PC-9 (cell line): ENCODE results near the gene DIP2C. TPM values are rescaled to one million over a fixed set of nuclear protein-coding genes. Genes with fewer than 3 reads are reported as not detected.
"Not testable (repeated sequence)": the region's sequence is repeated elsewhere in the genome, so short reads cannot be mapped to it uniquely, and the experiment has no call there.

Source experiments
- BruUV-seq: library from RNA; stranded (reverse); fragments of 400-500 nt; replicated peaks from 2 replicates; lab custom pipeline; 2021; lab: Mats Ljungman, UMichigan
- CTCF ChIA-PET: fragments of 300-600 bp; sonication (Branson Sonifier 250); formaldehyde crosslinking; loops from one replicate; lab custom pipeline; 2022; ENCODE audit warnings: antibody characterized with exemption; lab: Charles Lee
- POLR2A ChIA-PET: fragments of 300-600 bp; sonication (Branson Sonifier 250); formaldehyde crosslinking; loops from one replicate; lab custom pipeline; 2022; ENCODE audit warnings: antibody characterized with exemption; ENCODE audit not compliant: unreplicated experiment; lab: Charles Lee
- DNase-seq, 2 experiments: peaks; one replicate each; pipeline versions ENCODE4 v3.0.0 to v3.0.0-alpha.2; 2015 to 2022; ENCODE audit warnings: mixed read lengths in 1 of 2
- H2AFZ ChIP-seq: fragments of 200-600 bp; sonication (generic); 2 replicates; pipeline ENCODE4 v1.8.1; 2017; ENCODE audit warnings: antibody characterized with exemption
- H3F3A ChIP-seq: fragments of 200-600 bp; sonication (generic); 2 replicates; pipeline ENCODE4 v1.8.1; 2017; ENCODE audit warnings: antibody characterized with exemption, mild to moderate bottlenecking, low read depth; ENCODE audit not compliant: insufficient read depth
- H3K27ac ChIP-seq: fragments of 200-600 bp; sonication (generic); 2 replicates; pipeline ENCODE4 v1.6.1; 2016; ENCODE audit warnings: mixed run types
- H3K27me3 ChIP-seq: fragments of 200-600 bp; sonication (generic); 2 replicates; pipeline ENCODE4 v1.6.1; 2016; ENCODE audit warnings: low read depth, mixed run types; ENCODE audit not compliant: insufficient read depth
- H3K36me3 ChIP-seq: fragments of 200-600 bp; sonication (generic); 2 replicates; pipeline ENCODE4 v1.6.1; 2016; ENCODE audit warnings: low read depth, mixed run types
- H3K4me1 ChIP-seq: fragments of 200-600 bp; sonication (generic); replicated peaks from 2 replicates; pipeline ENCODE4 v1.6.1; 2016; ENCODE audit warnings: mixed run types; ENCODE audit not compliant: insufficient read depth
- H3K4me2 ChIP-seq: fragments of 200-600 bp; sonication (generic); 2 replicates; pipeline ENCODE4 v1.6.1; 2017; ENCODE audit warnings: mixed run types
- H3K4me3 ChIP-seq: fragments of 200-600 bp; sonication (generic); 2 replicates; pipeline ENCODE4 v1.6.1; 2016; ENCODE audit warnings: mixed run types
- H3K79me2 ChIP-seq: fragments of 200-600 bp; sonication (generic); 2 replicates; pipeline ENCODE4 v1.6.1; 2017; ENCODE audit warnings: low read depth, mixed run types
- H3K9me2 ChIP-seq: fragments of 200-600 bp; sonication (generic); 2 replicates; pipeline ENCODE4 v1.8.1; 2017; ENCODE audit warnings: mild to moderate bottlenecking; ENCODE audit not compliant: insufficient read depth
- H3K9me3 ChIP-seq: fragments of 200-600 bp; sonication (generic); 2 replicates; pipeline ENCODE4 v1.8.1; 2016; ENCODE audit warnings: low read depth; ENCODE audit not compliant: insufficient read depth
- H4K20me1 ChIP-seq: fragments of 200-600 bp; sonication (generic); 2 replicates; pipeline ENCODE4 v1.8.1; 2017; ENCODE audit not compliant: insufficient read depth
- CTCF ChIP-seq: fragments of 200-600 bp; sonication (generic); conservative IDR thresholded peaks from 2 replicates; pipeline ENCODE4 v1.6.1; 2017; ENCODE audit warnings: mixed run types, antibody characterized with exemption, mild to moderate bottlenecking, moderate library complexity
- EZH2 ChIP-seq: fragments of 200-600 bp; sonication (generic); IDR thresholded peaks from 2 replicates; pipeline ENCODE4 v1.8.0; 2017; ENCODE audit warnings: antibody characterized with exemption, low read depth
- intact Hi-C: fragments of 100-400 bp; cut with micrococcal nuclease; formaldehyde crosslinking; loops from one replicate; pipeline ENCODE4 v1.10.0; 2022; ENCODE audit not compliant: unreplicated experiment
- total RNA-seq: library from RNA; stranded (reverse); gene quantifications from 2 replicates; pipeline ENCODE4 v1.2.3, GENCODE V29; 2021

DIP2C gene
- total RNA-seq, 1 experiment from 2014 or later, result 0.83 TPM

- Histone ChIP-seq H3K27me3 (peaks cover 31% of the 10 kb centered on the region), H3K4me1 (no peaks in the 10 kb centered on the region), H3K9me3 (no peaks in the 10 kb centered on the region), H3K36me3 (no peaks in the 10 kb centered on the region), H3K4me2 (no peak overlapping the region), H3K4me3 (no peak overlapping the region), H4K20me1 (no peaks in the 10 kb centered on the region), H3F3A (no peaks in the 10 kb centered on the region), H3K79me2 (no peaks in the 10 kb centered on the region), H3K9me2 (no peaks in the 10 kb centered on the region), H3K27ac (no peak overlapping the region), H2AFZ (no peak overlapping the region)
- ChIA-PET POLR2A (no interaction called here), CTCF (no interaction called here)
- intact Hi-C loops, result loop anchor here (5.0 kb wide), 1 partner anchor 201 kb away; no protein-coding TSS in a partner anchor
- TF ChIP-seq CTCF (no peak), EZH2 (no peak)
- DNase-seq, result no peak
- BruUV-seq, result no TSS peak
Measured at GRCh38 chr10:586151-586550, 103.3 kb downstream of the DIP2C start.

GRCh38 chr10:585502-585901 is 104.0 kb downstream of the DIP2C start:
- no peaks in the 10 kb centered on the region for H3K79me2 ChIP-seq
- H3K36me3 ChIP-seq, result no peaks in the 10 kb centered on the region
- DNase-seq, result no peak
- H4K20me1 ChIP-seq, result no peaks in the 10 kb centered on the region
- H3F3A ChIP-seq, result peaks cover under 1% of the 10 kb centered on the region; the same call in 1 of the 2 replicates
- H3K4me1 ChIP-seq, result no peaks in the 10 kb centered on the region
- H3K9me3 ChIP-seq, result no peaks in the 10 kb centered on the region
- H3K4me3 ChIP-seq, result no peak overlapping the region
- POLR2A ChIA-PET, result no interaction called here
- H2AFZ ChIP-seq, result no peak overlapping the region
- H3K27me3 ChIP-seq, result peaks cover 24% of the 10 kb centered on the region
- H3K27ac ChIP-seq, result no peak overlapping the region
- intact Hi-C loops, result loop anchor here (1.0 to 5.0 kb wide), 2 partner anchors 74 to 202 kb away; no protein-coding TSS in a partner anchor
- TF ChIP-seq CTCF, result no peak
- no peak for TF ChIP-seq EZH2
- H3K9me2 ChIP-seq, result no peaks in the 10 kb centered on the region
- H3K4me2 ChIP-seq, result no peak overlapping the region
- CTCF ChIA-PET, result no interaction called here
- no TSS peak for BruUV-seq

- BruUV-seq, result not testable (repeated sequence)
Measured at GRCh38 chr10:584497-585290, 104.8 kb downstream of the DIP2C start.

More at GRCh38 chr10:584497-585290, 104.8 kb downstream of the DIP2C start:
- H3K9me3 ChIP-seq, H3F3A ChIP-seq, H4K20me1 ChIP-seq, H2AFZ ChIP-seq, H3K4me3 ChIP-seq, H3K27ac ChIP-seq, H3K4me2 ChIP-seq, H3K9me2 ChIP-seq, POLR2A ChIA-PET, H3K36me3 ChIP-seq, CTCF ChIA-PET, DNase-seq, H3K79me2 ChIP-seq, H3K4me1 ChIP-seq: not testable (repeated sequence)
- intact Hi-C loops, result loop anchor here (1.0 to 5.0 kb wide), 2 partner anchors 73 to 203 kb away; no protein-coding TSS in a partner anchor
- H3K27me3 ChIP-seq, result peaks cover 16% of the 10 kb centered on the region
